HUDEP-2 (cell line): Measurements from ENCODE around the gene TLR2.
A peak's percentile ranks its signal among the peaks of the same experiment; 100 is the strongest.

Experiments used
- DNase-seq, 76 experiments: peaks; one replicate each; lab custom pipeline; 2025; ENCODE audit not compliant: unreplicated experiment in 76 of 76; lab: John Stamatoyannopoulos, UW

TLR2 gene

DNA sequence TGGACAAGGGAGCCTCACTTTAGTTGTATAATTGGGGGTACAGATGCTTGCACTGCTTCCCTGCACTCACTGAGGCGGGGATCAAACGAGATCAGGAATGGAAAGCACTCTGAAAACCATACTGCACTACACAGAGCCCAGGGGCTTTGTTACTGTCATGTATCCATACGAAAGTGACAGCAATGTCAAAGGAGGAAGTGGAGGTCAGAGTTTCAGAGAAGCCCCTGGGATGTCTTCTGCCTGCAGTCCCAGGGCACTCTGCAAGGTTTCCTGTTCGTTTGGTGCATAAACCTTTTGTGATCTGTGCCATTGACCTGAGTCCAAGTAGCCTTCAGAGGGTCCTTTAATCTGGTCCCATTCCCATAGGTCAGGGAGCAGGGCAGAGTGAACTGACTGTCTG, 44.6 kb downstream of the TLR2 start:
- DNase-seq = no peak

- DNase-seq = no peak
Observed at GRCh38 chr4:153729895-153730294, 45.8 kb downstream of the TLR2 start.

- DNase-seq = no peak
Observed at GRCh38 chr4:153731239-153731638, 47.2 kb downstream of the TLR2 start.

DNA sequence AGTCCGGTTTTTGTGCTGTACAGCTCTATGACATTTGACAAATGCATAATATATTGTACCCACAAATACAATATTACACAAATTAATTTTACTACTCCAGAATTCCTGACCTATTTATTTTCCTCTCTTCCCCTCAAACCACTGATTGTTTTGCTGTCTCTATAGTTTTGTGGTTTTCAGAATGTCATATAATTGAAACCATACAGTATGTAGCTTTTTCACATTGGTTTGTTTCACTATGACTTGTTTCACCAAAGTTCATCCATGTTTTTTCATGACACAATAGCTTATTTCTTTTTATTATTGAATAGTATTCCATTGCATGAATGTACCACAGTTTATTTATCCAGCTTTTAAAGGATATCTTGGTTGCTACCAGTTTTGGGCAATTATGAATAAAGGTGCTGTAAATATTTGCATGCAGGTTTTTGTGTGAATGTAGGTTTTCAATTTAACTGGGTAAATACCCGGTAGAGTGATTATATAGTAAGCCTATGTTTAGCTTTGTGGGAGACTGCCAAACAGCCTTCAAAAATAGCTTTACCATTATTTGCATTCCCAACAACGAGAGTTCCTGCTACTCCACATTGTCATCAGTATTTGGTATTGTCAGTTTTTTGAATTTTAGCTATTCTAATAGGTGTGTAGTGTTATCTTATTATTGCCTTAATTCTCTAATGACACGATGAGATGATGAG, 49.8 kb downstream of the TLR2 start:
- DNase-seq = no peak

- no peak for DNase-seq
Observed at GRCh38 chr4:153735906-153736461, 51.9 kb downstream of the TLR2 start.

GRCh38 chr4:153741541-153741940, 57.5 kb downstream of the TLR2 start:
- no peak for DNase-seq

GRCh38 chr4:153745651-153746050, 61.6 kb downstream of the TLR2 start:
- DNase-seq = no peak

- DNase-seq = no peak
Observed at GRCh38 chr4:153747406-153747955, 63.4 kb downstream of the TLR2 start.

DNA sequence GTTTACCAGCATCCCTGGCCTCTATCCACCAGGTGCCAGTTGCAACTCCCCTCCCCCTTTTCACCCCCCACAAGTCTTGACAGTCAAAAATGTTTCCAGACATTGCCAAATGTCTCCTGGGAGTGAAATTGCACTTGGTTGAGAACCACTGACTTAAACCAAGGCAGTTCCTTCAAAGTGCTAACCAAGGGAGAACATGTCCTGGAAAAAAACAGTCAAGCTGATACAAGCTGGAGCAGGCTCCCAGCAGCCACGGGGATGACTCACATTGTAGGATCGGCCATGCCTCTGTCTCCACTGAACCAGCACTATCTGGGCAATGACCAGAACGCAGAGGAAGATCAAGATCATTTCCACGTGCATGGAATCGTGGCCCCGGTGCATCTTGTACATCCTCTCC, 64.3 kb downstream of the TLR2 start:
- no peak for DNase-seq

GRCh38 chr4:153750197-153750817, 66.2 kb downstream of the TLR2 start:
- DNase-seq = peak in 61 of 76 experiments; percentile 1 to 78 (median 30)

DNA sequence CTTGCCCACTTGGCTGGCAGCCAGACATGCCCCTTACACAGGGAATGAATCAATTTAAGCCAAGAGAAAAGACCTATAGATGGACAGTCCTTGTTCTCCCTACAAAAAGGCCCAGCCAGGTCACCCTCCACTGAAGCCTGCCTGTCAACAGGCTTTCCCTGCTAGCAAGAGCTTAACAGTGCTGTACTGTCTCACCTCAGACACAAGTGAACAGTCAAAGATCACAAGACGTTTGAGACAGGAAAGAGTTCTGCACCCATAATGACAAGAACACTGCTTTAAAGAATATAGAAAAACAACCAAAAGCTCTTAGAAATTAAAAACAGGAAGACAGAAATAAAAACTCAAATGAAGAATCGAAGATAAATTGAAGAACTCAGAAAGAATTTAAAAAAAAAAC, 71.1 kb downstream of the TLR2 start:
- DNase-seq = no peak
